Inferior parietal cortex (tissue), 1 donor: ENCODE results near the gene NDUFB6.
"Not testable (repeated sequence)": the region's sequence is repeated elsewhere in the genome, so short reads cannot be mapped to it uniquely, and the experiment has no call there.

Experiments used
- DNase-seq: peaks from one replicate; pipeline ENCODE4 v3.0.0-alpha.2; 2016; ENCODE audit errors: extremely low spot score

NDUFB6 gene

GRCh38 chr9:32571969-32572899 is 725 bp downstream of the NDUFB6 start:
- peak; percentile 75 for DNase-seq

GRCh38 chr9:32570262-32570661 is 2.7 kb downstream of the NDUFB6 start:
- no peak for DNase-seq

DNA sequence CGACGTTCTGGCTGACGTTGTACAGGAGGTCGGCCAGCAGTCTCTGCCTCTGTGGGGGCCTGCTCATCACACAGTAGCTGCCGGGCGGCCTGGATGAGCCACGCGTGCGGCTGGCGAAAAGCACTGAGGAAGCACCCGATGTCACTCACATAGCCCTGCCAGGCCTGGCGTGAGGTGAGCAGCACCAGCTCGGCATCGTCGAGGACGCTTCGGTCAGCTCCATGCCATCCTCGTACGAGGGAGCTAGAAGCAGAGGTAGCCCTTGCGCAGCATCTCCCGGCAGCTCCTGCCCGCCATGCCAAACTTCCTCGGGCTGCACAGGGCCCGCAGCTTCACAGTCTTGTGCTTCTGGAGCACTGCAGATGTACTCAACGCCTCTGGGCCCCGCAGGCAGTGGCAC is 6.2 kb downstream of the NDUFB6 start:
- DNase-seq, result no peak

DNA sequence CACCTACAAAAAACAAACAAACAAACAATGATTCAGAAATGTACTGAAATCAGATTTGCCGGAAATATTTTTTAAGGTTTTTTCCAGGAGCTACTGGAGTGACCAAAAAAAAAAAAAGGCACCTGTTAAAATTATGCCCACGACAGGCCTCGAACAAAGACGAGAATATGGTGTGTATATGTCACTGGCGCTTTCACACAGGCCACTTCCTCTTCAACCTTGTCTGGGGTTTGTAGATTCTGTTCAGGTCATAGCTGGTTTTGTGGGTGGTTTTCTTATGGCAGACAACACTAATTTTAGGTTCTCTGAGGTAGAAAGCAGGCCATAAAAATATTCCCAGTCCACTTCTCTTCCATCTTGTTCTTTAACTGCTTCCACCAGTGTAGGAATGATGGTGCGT is 7.0 kb downstream of the NDUFB6 start:
- no peak for DNase-seq

DNA sequence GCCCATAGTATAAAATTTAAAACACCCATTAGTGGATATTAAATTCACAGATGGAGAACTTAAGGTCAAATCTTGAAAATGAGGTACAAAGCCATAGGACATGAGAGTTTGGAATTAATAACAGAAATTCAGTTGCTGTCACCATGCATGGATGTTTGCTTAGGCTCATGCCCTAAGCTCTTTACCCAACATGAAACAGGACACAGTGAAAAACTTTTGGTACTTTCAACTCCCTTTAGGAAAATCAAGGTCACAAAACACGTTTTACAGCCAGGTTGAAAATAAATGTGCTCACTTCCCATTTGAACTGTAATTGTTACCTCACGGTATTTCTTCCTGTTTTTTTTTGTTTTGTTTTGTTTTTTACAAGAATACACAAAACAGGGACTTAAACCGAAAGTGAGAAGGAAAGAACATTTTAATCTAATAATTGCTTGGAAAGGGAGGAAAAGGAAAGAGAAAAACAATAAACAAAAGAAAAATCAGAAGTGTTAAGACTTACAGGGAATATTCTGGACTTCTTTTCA is 14.5 kb downstream of the NDUFB6 start:
- DNase-seq, result no peak

DNA sequence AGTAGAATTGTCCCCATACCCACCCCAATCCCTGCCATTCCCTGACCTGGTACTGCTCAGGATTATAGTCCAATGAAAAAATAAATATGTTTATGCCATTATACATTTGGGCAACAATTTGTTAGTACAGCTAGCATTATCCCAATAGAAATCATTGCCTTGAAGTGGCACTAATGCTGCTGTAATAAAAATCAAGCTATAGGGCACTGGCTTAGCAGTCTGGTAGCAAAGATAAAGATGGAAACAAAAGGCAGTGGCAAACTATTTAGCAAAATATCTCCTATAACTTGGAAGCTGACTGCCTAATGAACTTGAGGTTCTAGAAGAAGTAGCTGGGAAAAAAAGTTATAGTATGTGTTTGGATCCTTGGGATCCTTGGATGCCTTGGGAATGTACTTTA is 18.4 kb downstream of the NDUFB6 start:
- DNase-seq, result no peak

DNA sequence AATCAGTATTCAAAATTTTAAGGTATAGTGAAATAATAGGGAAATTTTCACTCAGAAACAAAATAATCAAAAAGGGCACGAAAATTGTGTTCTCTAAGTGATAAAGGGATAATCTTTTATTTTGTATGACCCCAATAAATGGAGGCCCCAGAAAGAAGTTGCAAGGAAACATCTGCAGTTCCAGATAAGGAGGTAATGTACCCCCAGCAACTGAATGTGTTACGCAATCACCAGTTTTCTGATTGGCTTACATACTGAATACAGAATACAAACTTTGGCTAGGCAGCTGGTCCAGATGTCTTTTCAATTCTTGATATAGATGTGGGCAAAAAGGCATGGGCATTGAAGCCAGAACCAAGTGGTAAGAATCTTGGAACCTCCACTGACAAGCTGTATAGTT is 18.9 kb downstream of the NDUFB6 start:
- DNase-seq, result no peak

DNA sequence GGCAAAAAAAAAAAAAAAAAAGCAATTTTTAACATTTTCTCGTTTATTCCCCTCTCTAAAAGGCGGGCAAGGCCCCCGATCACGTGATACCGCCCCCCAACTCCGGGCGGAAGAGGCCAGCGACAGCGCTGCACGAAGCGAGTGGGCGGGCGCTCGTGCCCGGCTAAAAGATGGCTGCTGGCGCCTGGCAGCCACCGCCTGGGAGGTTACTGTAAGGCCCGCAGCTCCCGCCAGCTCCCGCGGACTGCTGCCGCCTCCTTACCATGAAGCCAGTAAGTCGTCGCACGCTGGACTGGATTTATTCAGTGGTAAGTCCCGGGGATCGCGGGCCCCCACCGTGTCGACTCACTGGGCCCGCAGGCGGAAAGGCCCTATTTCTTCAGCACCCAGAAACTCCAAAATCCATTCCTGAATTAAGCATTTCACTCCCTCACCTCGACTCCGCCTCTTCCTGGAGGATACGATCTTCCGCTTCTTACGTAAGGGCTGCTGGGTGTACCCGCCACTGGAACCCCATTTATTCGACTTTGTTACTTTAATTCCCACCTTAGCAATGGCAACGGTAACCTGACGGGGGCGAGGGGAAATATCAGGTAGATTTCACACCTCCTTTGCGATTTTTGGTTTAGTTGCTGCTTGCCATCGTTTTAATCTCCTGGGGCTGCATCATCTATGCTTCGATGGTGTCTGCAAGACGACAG is 20.6 kb downstream of the NDUFB6 start, which contains the start of the genes SMIM27 and TOPORS:
Gene SMIM27 (plus strand): TSS at position 156 of the 701 bp plus-strand sequence. CDS start 108 bp downstream, at position 264.
Gene TOPORS (minus strand): TSS at position 415 of the 701 bp plus-strand sequence. CDS start 150 bp downstream, at position 265.
- DNase-seq, result peak; percentile 97

GRCh38 chr9:32551276-32552051 is 21.5 kb downstream of the NDUFB6 start:
- peak; percentile 60 for DNase-seq

DNA sequence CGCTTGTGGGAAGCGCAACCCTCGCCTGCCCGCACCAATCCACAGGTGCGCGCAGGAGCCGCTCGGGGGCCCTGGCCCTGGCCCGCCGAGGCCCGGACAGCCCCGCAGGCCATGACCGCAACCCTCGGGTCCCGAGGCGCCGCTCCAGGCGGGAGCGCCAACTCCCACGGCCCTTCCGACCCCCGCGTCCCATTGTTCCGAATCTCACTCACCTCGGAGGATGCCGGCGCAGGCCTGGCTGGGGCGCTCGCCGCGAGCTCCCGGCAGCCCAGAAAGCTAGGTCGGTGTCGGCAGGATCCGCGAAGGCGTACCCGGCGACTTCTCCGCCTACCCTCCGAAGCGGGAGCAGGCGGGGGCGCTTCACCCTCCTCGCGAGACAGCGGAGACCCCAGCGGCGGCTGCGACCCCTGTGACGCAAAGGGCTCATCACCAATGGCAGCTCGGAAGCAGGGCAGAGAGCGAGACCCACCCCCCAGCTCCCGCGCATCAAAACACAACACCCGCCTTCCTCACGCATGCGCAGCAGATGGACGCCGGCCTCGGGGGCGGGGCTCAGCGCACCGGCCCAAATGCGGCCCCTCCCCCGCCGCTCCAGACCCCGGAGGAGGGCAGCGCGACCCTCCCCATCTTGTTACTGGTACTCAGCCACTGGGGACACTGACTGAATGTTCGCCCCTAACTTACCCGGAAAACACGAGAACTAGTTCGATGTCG is 22.2 kb downstream of the NDUFB6 start:
- DNase-seq, result peak; percentile 91

GRCh38 chr9:32550150-32550561 is 22.8 kb downstream of the NDUFB6 start:
- DNase-seq, result peak; percentile 47

DNA sequence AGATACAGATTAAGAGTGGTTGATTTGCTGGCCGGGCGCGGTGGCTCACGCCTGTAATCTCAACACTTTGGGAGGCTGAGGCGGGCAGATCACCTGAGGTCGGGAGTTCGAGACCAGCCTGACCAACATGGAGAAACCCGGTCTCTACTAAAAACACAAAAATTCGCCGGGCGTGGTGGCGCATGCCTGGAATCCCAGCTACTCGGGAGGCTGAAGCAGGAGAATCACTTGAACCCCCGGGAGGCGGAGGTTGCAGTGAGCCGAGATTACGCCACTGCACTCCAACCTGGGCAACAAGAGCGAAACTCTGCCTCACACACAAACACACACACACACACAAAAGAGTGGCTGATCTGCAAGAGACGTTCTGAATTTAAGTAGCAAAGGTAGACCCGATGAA is 24.7 kb downstream of the NDUFB6 start:
- DNase-seq, result not testable (repeated sequence)

DNA sequence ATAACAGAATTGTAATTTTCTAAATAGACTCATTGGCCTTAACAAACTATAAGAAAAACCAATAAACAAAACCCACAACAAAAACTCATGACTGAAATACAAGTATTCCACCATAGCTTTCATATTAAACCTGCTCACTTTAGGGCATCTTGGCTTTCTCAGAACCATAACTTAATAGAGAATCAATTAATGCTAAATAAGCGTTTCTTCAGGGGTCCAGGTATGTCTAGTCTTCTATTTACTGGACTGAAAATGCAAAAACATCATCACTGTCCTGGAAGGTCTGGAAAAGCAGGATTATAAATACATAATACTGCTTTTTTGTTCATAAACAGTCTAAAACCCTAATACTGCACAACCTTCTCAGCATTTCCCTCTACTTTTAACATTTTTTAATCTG is 27.1 kb downstream of the NDUFB6 start:
- no peak for DNase-seq

GRCh38 chr9:32543047-32543446 is 29.9 kb downstream of the NDUFB6 start:
- DNase-seq, result no peak

DNA sequence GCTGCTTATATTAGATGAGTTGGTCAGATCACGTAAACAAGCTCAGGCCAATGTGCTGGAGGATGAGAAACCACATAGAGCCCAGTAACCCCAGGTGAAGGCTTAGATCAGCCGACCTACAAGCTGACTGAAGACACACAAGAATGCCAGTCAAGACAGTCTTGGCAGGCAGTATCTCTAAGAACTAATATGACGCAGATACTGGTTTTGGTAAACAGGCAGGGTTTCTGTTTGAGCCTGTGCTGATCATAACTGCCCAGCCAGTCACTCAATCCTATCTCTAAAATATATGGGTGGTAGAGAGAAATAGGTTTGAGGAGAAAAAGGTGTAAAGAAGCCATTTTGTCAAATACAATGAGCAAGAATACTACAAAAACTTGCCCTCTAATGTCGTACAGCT is 39.1 kb downstream of the NDUFB6 start:
- no peak for DNase-seq

DNA sequence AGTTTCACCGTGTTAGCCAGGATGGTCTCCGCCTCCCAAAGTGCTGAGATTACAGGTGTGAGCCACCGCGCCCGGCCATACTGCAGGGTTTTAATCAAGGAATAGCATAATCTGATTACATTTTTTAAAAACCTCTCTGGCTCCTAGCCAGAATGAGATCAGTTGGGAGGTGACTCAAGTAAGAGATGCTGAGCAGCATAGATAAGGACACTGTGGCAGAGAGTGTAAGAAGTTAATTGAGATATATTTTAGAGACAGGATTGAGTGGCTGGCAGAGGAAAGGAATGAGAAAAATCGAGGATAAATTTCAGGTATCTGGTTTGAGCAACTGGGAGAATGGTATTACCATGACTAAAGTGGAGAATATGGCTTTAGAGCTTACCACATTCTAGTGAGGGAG is 39.6 kb downstream of the NDUFB6 start:
- DNase-seq, result no peak

- no peak for DNase-seq
These were observed 46.3 kb downstream of the NDUFB6 start for GRCh38 chr9:32526707-32527048.

DNA sequence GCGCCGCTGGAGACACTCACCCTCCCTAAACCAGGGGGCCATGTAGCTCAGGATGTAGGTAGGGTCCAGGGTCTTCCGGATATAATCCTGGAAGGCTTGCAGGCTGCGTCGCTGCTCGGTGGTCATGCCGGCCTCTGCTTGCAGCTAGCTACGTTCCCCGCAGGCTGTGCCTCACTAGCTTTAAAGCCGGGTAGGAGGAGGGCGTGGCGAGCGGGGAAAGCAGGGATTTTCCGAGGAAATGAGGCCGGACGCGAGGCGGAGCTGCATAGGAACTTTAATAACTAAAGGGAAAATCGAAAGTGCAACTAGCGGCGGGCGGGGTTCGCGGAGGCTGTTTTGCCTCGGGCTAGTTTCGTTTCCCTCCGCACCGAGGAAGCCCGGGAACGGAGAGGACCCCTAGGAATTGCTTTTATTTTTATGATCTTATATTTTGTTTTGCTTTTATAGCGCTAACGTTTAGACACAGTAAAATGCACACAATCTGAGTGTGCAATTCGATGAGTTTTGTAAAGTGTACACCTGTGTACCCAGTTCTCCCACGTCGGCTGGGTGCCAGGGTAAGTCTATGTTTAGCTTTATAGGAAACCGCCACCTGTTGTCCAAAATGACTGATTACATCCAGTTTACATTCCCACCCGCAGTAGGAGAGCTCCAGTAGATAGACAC is 46.8 kb downstream of the NDUFB6 start, which contains the start of gene RIGI:
Gene RIGI (minus strand): TSS at position 156 of the 666 bp plus-strand sequence. CDS start 30 bp downstream, at position 126.
- DNase-seq, result peak; percentile 73

DNA sequence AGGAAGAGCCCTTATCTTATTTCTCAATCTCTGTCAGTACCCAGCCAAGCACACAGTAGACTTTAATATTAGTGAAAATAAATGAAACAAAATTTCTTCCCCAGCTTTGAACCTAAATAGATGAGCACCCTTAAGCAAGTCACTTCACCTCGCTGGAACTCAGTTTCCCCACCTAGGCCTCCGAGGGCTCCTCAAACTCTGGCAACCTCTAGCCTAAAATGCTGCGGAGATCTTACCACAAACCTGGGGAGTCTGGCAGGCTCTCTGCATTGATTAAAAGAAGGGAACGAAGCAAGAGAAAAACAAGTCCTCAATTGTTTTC is 47.3 kb downstream of the NDUFB6 start:
- DNase-seq, result no peak

- peak; percentile 18 for DNase-seq
These were observed 47.9 kb downstream of the NDUFB6 start for GRCh38 chr9:32524892-32525708.
